Measurements from ENCODE around the gene VRK3.
A peak's percentile ranks its signal among the peaks of the same experiment; 100 is the strongest.

The VRK3 gene

DNA sequence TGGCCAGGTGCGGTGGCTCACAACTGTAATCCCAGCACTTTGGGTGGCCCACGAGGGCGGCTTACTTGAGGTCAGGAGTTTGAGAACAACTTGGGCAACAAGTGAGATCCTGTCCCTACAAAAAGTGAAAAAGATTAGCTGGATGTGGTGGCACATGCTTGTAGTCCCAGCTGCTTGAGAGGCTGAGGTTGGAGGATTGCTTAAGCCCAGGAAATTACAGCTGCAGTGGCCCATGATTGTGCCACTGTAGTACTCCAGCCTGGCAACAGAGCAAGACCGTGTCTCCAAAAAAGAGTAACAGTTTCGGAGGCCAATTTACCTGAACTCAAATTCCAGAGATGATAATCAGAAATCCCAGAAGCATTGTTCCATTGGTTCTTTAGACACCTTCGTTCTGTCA, 5.1 kb upstream of the VRK3 start:
- no peak for DNase-seq

DNA sequence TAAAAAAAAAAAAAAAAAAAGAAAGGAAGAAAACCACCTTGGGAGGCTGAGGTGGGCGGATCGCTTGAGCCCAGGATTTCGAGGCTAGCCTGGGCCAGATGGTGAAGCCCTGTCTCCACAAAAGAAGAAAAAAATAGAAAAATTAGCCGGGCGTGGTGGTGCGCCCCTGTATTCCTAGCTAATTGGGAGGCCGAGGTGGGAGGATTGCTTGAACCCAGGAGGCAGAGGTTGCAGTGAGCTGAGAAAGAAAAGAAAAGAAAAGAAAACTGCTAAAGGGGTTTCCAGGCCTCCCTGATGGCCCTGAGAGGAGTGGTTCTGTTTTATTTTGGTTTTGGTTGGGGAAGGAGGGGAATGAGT, 1.4 kb upstream of the VRK3 start:
- no peak for DNase-seq

DNA sequence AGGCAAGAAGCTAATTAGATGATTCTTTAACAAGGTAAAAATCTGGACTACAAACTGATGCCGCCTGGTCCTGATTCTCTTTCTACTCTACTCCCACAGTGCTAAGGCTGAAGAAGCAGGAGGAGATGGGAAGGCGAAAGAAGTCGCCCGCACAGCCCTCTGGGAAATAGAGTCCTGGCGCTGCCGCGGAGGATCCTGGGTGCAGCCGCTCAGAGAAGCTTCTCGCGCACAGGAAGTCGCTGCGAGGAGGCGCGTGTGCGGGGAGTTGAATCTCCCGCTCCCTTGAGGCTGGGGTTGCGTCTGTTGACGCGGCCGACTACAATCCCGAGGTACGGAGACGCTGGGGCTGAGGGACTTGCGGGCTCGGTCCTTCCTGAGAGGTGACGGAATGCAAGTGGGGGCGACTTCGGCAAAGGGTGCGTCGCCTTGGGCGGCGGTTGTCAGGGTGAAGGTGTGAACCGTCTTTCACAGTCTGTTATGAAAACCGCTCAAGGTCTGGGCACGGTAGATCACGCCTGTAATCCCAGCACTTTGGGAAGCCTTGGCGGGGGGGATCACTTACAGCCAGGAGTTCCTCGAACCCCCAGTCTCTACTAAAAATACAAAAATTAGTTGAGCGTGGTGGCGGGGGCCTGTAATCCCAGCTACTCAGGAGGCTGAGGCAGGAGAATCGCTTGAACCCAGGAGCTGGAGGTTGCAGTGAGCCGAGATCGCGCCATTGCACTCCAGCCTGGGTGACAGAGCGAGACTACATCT, 800 bp upstream of the VRK3 start, which contains the start of gene ZNF473:
ZNF473 (plus strand) TSS at position 212 of the 756 bp plus-strand sequence. CDS start 5,078 bp downstream, outside the sequence.
- peak; percentile 99 for DNase-seq

DNA sequence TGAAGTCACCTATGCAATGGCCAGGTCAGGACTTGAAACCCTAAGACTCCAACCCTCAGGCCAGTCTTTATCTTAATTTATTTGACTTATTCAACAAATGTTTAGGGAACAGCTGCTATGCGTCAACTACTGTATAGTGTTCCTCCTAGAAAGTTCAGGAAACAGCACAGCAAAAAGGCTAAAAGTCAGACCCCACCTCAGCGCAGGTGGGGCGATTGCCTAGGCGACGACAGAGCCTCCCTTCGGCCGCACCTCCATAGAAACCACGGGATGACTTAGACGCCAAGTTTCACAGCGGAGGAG, 502 bp downstream of the VRK3 start:
- no peak for DNase-seq

DNA sequence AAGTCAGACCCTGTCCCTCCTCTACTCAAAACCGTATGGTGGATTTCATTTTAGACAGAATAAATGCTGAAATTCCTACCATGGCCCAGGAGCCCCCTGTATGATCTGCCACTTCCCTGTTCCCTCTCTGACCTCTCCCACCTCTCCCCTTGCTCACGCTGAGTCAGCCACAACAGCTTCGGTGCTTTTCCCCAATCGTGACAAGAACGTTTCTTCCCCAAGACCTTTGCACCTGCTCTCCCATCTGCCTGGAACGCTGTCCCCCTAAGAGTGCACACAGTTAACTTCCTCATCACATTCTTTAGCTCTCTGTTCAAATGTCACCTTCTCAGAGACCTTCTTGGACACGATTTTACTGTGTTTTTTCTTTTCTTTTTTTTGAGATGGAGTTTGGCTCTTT, 2.3 kb downstream of the VRK3 start:
- DNase-seq, result no peak

DNA sequence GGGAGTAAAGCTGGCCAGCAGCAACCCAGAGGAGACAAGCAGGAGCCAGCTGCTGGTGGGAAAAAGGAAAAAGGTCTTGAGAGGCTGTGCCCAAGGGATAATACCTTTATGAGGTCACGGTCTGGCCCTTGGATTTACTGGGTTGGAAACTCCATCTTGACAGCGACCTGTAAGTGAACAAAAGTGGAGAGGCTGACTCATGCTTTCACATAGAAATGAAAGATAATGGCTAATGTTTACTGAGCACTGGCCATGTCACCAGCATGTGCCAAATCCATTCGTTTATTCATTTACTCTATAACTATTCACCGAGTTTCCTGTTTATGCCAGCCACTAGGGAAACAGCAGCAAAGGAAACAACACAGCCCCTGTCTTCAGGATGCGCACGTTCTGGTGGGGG, 4.7 kb downstream of the VRK3 start:
- DNase-seq, result no peak

DNA sequence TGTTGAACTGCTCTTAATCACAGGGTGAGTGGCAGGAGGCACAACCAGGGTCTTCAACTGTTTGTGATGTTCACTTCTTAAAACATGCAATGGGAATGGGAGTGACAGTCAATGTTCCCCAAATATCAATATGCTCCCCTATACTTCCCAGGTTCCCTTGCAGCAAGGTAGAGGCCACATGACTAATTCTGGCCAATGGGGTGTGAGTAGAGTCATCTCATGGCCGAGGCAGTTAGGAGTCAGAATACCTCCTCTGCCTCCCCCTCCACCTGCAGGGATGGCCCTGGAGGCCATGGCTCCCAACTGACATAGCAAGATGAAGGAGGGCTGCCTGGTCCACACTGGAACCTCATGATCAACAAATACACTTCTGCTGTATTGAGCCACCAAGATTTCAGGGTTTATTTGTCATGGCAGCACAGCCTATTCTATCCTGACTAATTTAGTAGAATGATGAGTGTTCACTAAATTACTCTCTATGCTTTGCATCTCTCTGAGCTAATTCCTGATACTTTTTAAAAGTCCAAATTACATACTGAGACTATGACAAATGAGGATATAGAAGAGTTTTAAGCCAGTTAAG, 8.9 kb downstream of the VRK3 start:
- no peak for DNase-seq

DNA sequence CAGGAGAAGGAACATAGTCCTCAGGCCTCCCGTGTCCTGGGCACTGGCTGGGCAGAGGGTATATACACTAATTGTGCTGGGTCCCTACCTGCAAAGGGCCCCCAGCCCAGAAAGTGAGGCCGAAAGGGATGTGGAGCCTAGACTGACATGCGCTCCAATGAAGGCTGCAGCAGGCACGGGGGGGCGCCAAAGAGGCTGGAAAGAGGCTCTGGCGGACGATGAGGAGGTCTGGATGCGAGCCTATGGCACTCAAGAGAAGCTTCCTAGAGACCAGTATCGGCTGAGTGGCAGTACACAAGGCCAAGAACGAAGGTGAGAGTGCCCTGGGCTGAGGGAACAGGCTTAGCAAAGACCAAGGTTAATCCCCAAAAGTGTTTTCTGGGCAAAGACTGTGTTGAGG, 16.6 kb downstream of the VRK3 start:
- no peak for DNase-seq

DNA sequence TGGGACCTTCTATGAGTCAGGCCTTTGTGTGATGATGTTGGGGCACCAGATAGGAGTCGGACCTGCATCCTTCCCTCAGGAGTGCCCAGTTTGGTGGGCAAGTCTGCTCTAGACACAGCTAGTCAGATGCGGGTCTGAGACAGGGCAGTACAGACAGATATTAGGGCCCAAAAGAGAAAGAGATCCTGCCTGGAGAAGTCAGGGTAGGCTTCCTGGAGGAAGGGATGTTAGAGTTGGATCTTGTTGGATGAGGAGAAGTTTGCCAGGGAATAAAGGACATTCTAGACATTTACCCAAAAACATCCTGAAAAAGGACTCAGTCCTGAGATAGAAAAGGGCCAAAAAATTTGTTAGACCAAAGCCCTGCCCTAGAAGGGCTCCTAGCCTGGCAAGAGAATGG, 17.2 kb downstream of the VRK3 start:
- no peak for DNase-seq

DNA sequence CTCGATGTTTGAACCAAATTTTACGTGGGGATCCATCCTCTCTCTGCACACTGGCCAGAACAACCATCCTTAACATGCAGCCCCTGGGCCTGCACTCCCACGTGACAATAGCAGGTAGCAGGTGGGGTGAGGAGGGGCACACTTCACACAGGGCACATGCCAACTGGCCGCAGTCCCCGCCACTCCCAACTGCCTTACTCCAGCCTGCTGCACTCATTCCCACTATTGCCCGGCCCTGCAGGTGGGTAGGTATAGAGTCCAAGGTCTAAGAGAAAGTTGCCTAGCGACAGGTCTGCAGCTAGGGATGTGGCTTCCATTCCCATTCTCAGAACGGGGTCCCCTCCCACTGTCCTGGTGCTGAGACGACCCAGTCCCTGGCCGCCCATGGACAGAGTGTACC, 18.0 kb downstream of the VRK3 start:
- DNase-seq, result no peak

DNA sequence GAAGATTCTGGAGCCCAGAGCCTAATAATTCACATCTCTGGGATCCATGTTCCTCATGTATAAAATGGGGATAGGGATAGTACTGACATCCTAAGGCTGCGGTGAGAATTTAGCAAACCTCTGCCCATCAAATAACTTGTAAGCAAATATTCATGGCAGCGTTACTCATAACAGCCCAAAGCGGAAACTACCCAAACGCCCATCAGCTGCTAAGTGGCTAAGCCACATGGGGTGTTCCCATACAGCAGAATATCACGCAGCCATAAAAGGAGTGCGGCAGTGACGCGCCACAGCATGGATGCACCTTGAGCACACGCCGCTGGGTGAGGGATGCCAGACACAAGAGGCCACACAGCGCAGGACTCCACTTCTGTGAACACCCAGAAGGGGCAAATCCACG, 19.7 kb downstream of the VRK3 start:
- no peak for DNase-seq

DNA sequence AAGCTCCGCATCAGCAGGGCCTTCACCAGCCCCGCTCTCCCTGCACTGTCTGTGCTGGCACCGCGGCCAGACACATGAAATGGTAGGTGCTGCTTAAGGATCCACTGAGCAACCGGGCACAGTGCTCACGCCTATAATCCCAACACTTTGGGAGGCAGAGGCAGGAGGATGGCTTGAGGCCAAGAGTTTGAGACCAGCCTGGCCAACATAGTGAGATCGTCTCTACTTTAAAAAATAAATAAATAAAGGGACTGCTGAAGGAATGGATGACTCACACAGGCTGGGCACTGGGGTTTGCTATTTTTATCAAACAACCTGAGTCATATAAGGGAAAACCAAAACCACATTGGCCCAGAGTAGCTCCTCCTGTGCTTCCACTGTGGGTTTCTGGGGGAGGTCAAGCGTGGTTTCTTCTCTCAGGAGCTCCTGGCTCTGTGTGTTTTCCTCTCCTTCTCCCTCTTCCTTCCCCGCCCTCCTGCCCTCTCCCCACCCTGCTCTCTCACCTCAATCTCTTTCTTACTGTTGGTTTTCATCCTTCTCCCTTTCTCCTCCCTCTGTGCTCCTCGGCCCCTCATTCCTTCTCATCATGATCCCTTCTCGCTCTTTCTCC, 21.3 kb downstream of the VRK3 start:
- DNase-seq, result no peak

DNA sequence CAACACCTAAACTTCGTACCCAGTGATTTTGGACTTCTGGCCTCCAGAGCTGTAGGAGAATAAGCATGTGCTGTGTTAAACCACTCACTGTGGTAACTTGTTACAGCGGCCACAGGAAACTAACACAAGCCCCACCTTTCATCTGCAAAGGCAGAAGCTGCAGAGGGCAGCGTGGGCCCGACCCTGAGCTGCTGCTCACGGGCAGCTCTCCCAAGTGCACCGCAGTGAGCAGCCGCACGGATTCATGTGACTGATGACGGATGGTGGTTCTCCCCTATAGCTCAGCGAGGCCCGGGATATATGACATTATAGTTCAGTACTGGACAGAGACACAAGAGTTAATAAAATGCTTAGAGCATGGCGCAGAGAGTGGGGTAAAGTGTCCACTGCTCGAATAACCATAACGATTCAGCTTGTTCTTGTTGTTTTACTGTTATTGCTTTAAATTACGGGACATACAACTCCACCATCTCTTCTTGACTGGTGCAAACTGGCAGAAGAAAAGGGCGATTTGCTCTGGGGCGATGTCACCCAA, 21.9 kb downstream of the VRK3 start:
- no peak for DNase-seq

DNA sequence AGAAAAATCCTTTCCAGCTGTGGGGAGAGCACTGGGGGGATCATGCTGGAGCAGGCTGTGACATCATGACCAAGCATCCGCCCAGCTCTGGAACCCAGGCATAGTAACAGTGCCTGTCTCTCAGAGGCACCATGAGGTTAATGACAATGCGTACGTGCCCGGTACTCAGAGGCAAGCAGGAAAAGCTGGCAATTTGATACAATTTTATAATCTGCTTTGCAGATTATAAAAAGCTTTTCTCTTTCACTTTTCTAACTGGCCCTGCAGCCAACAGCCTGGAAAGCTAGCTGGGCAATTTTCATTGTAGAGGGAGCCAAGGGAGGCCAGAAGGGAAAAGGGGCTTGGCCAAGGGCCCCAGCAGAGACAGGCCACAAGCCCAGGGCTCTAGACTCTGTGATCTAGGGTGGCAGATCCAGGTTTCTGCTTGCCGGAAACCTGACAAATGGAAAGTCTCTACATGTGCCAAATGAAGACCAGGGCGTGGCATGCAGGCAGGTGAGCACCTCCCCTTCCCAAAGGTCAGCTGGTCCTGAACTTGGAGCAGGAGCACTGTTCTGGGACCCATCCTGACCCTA, 22.7 kb downstream of the VRK3 start:
- DNase-seq, result peak; percentile 21

DNA sequence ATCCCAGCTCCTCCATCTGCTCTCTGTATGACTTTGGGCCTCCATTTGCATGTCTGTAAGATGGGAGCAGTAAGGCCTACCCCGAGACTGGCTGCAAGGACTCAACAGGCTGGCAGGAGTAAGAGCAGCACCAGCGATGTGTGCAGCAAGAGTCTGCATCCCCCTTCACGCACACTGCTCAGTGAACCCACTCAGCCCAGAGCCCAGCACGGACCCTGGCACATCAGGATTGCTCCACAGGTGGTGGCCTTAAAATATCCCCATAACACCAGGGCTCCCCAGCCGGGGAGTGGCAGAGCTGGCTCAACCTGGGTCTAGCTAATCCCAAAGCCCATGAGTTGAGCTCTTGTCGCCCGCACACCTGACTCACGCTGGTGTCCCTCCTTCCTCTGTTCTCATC, 23.4 kb downstream of the VRK3 start:
- no peak for DNase-seq

DNA sequence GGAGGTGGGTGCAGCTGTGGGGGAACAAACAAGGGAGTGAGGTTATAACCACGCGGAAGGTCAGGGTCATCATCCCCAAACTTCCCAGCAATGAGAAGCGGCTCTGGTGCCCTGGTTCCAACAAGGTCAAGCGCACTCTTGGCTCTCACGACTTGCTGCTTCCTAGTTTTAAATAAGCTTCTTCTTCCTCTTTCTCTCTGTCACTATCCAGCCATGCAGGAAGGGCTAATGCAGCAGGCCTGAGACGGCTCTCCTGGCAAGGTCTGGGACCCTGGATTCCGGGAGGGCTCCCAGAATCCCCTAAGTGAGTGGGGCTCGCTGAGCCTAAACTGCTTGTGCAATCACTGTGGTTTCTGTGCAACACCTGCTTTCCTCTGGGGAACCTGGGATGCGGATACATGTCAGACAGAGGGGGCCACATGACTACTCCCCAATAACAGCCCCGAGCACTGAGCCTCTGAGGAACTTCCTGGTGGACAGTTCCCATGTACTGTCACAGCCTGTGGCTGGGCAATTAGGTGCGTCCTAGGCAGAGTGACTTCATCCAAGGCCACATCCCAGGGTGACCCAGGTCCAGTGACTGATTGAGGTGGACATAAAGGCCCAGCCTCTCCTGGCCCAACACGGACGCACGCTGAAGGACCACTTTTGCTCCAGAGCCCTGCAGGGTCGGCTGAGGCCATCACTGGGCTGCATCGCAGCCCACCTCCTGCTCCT, 24.2 kb downstream of the VRK3 start:
- no peak for DNase-seq

DNA sequence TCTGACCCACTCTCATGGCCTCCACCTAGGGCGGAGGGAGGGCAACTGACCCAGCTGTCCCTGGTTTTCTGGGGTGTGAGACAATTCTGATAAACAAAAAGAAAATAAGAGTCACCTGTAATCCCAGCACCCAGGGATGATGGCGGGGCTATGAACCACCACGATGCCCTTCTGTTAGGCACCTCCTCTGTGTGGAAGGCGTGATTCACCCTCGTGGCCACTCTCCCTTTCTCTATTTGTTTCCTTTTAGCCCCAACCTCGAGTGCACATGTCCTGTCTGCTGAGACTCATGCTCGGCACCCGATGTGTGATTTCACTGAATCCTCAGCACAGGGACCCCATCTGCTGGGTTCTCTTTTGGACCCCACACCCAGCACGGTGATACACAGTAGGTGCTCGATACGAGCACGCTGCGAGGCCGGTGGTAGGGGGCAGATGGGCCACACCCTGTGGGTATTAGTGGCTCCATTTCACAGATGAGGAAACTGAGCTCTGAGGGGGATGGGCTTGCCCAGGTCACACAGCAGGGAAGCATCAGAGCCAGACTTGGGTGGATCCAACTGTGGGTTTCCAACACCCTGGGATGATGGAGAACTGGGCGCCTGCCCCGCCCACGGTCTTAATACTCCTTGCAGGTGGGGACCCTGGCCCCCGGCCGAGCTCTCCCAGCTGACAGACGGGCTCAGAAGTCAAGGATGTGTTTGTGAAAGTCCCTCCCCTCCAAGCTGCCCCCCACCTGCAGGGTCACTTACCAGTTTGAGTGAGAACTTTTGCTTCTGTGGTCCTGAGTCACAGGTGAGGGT, 24.9 kb downstream of the VRK3 start:
- no peak for DNase-seq

DNA sequence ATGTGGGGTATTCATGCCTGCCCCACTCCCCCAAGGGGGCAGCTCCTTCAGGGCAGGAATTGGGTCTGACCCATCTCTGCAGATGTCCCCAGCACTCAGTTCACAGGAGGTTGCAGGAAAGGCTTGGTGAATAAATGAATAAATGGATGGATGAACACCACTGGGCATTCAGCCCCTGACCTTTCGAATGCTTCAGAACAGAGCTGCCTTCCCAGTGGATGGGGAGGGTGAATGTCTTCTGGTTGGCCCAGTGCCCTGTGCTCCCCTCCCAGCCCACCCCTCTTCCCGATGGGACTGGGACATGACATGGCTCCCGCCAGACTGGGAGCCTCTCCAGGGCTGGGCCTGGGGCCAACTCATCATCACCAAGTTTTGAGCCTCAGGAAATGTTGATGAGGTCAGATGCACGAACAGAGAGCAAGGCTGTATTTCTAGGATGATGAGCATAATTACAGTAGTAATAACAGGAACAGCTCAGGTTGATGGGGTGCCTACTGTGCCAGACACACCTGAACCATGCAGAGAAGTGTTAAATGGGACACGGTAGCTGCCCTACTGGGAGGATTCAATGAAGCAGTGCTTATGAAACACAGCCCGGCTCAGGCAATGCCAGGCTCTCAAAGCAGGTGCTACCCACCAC, 25.7 kb downstream of the VRK3 start:
- DNase-seq, result no peak

DNA sequence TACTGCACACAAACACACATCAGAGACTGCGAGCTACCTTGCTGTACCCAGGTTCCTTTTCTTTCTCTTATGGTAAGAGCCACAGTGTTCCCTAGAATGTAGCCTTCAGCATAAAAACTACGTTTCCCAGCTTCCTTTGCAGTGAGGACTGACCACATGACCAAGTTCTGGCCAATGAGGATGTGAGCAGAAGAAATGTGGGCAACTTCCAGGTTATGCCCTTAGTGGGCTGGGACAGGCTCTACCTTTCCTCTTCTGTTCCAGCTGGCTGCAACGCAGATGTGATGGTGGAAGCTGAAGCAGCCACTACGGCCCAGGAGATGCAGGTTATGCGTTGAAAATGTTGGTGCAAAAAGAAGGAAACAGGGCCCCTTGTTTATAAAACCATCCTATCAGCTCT, 27.5 kb downstream of the VRK3 start:
- DNase-seq, result no peak

DNA sequence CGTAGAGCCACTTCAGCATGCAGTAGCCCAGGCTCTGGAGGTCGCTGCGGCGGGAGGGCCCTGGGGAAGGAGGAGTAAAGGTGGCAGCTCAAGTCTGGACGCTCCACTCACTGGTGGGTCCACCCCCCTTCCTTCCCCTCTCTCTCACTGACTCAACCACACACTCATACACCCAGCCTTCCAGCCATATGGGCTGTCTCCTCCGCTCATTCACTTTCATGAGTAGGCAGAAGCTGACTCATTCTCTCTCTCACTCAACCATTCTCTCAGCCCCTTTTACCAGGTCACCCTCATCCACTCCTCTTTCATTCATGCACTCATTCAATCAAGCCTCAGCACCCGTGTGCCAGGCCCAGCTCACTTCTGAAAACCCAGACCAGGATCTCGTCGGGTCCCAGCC, 36.7 kb downstream of the VRK3 start:
- DNase-seq, result no peak

DNA sequence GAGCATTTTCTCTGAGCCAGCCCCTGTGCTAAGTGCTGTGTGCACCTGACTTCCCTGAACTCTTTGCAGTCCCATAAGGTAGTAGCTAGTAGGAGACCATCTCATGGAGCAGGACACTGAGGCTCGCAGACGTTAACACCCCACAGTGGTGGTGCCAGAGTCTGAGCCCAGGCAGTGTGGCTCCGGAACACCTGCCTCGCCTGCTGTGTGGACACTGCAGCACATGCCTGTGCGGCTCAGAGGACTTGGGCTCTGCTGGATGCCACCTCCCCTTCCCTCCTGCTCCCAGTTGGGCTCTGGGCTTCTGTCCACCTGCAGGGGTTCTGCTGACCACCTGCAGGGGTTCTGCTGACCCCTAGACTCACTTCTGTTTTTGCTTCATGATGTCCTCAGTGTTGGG, 37.2 kb downstream of the VRK3 start:
- DNase-seq, result no peak

DNA sequence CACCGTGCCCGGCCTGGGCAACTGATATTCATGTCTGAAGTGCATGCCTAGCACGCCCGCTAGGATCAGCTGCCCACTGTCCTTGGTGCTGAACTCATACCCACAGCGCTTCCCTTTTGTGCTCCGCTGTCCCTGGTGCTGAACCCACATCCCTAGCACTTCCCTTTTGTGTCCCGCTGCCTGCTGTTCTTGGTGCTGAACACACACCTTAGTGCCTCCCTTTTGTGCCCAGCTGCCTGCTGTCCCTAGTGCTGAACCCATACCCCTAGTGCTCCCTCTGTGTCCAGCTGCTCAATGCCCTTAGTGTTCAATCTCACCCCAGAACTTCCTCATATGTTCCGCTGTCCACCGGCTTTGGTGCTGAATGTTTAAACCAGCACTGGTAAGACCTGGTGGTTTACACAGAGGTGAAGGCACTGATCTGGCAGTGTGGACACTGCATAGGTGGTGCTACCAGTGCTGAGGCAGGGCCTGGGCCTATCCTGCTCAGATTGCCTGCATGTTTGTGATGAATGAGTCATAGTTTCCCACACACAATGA, 37.9 kb downstream of the VRK3 start:
- DNase-seq, result peak; percentile 58

Data from midbrain (tissue), 1 donor.